G401 (cell line): ENCODE data around the gene EIF2B4. TPM values are rescaled to one million over a fixed set of nuclear protein-coding genes. Genes with fewer than 3 reads are reported as not detected.

ENCODE experiments used
- DNase-seq: peaks from one replicate; pipeline ENCODE4 v3.0.0-alpha.2; 2015; ENCODE audit warnings: low spot score
- in situ Hi-C: cut with HindIII; loops from 2 replicates; pipeline ENCODE4 v1.10.0; 2016; ENCODE audit warnings: low sequenced_read_pairs, mixed read lengths
- total RNA-seq: library from RNA; depleted of rRNA; stranded (reverse); fragments of >200 nt; shearing (Covaris generic); gene quantifications from 2 replicates; pipeline ENCODE4 v1.2.3, GENCODE V29; 2014

EIF2B4 gene
- total RNA-seq, 1 experiment from 2014 or later, result 44.8 TPM

DNA sequence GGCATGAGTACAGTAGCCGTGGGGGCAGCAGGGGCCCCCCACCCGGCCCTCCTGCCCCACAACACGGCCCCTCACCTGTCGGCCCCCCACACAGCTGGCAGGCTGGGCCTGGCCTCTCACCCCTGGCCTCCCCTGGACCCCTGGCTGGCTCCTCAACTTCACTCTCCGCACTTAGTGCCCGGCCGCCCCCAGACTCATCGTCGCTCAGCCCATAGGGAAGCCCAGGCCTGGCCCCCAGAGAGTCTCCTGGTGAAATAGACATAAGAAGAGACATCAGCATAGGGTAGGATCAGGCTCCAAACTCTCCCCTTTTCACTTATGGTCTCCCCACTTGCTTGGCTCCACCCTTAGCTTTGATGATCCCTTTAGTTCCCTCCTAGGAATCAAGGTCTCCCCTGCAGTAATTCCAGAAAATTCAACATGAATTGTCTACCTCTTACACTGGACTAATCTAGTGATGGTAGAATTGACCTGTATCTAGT lies 8.7 kb upstream of the EIF2B4 start:
- in situ Hi-C loops, result no loop called here
- no peak for DNase-seq

DNA sequence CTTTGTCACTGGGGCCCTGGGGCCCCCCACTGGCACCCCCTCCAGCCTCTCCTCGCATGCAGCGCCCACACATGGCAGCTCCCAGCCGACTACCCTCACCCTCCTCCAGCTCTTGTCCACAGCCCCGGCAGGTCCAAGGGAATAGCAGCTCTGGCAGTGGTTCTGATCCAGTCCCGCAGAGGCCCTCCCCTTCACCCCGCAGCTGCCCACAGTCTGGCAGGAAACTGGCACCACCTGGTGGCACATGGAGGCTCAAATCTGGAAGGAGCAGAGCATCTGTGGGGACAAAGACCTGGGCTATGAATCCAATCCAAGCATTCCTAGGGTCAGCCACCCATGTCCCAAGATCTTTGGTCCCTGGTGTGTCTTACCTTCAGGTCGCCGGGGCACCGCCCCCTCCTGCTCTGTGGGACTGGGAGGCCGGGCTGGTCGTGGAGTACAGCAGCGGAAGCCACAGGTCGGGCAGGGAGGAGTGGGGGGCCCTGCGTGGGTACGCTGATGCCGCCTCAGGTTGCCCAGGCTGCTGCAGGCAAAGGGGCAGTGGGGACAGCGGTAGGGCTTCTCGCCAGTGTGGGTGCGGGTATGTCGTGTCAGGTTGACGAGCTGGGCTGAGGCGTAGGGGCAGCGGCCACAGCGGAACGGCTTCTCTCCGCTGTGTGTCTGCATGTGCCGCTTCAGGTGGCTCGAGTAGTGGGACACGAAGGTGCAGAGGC lies 8.1 kb upstream of the EIF2B4 start:
- in situ Hi-C loops, result no loop called here
- no peak for DNase-seq

DNA sequence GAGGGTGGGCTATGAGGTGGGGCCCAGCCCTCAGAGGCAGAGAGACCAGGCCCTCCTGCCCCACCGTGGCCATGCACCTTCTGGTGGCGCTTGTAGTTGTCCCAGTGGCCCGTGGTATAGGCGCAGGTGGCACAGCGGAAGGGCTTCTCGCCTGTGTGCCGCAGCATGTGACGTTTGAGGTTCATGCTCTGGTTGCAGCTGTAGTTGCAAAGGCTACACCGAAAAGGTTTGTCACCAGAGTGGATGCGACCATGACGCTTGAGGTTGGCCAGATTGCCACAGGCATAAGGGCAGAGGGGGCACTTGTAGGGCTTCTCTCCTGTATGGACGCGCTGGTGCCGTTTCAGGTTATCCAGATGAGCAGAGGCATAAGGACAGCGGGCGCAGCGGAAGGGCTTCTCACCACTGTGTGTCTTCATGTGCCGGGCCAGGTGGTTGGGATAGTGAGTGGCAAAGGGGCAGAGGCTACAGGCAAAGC lies 7.5 kb upstream of the EIF2B4 start:
- DNase-seq, result no peak
- in situ Hi-C loops, result no loop called here

DNA sequence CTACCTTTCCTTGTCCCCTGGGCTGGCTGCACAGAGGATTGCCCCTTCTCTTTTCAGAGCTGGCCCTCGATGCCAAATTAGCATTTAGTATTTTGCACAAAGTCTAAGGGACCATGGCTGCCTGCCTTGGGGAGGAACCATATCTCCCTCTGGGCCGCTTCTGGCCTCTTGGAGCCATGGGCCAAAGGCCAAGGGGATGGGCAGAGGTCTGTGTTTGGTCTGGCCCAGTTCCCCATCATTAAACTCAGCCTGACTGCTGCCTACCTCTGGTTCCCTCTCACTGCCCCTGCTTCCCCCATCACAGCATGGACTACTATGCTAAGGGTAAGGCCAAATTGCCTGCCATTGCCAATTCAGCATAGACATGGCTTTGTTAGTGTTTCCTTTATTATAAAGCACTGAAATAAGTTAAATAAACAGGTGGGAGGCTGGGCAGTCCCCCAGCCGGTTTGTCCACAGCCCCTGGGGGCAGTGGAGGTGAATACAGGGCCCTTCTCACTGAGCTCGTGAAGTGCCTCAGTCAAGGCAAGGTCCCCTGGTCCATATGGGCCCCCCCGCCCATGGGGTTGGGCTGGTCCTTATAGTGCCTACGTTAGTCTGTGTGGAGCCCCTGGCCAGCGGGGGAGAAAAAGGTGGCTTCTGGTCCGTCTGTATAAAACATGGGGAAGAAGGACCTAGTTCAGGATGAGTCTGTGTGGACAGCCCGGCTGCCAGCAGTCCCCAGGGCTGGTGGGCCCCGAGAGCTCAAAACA lies 6.9 kb upstream of the EIF2B4 start:
- in situ Hi-C loops, result no loop called here
- no peak for DNase-seq

DNA sequence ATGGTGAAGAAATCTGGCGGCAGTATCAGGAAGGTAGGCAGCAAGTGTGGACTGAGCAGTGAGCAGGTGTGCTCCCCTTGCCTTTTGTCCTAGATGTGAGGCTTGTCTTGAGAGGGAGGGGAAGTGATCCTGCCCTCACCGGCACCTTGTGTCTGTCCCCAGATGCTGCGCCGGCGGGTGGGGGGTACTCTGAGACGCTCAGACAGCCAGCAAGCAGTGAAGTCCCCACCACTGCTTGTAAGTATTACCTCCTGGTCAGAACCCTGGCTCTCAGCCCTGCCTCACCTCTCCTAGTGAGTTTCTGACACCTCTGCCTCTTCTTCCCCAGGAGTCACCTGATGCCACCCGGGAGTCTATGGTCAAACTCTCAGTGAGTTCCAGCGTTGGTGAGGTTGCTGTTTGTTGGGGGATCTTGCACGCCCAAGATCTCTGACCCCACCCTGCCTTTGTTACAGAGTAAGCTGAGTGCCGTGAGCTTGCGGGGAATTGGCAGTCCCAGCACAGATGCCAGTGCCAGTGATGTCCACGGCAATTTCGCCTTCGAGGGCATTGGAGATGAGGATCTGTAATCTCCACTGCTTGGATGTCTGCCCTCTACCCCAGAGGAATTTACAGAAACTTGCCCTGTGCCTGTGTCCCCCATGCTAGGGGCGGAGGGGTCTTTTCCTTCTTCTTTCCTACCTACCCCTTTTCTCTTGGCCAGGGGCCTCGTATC lies 6.2 kb upstream of the EIF2B4 start:
- no peak for DNase-seq
- in situ Hi-C loops, result no loop called here

DNA sequence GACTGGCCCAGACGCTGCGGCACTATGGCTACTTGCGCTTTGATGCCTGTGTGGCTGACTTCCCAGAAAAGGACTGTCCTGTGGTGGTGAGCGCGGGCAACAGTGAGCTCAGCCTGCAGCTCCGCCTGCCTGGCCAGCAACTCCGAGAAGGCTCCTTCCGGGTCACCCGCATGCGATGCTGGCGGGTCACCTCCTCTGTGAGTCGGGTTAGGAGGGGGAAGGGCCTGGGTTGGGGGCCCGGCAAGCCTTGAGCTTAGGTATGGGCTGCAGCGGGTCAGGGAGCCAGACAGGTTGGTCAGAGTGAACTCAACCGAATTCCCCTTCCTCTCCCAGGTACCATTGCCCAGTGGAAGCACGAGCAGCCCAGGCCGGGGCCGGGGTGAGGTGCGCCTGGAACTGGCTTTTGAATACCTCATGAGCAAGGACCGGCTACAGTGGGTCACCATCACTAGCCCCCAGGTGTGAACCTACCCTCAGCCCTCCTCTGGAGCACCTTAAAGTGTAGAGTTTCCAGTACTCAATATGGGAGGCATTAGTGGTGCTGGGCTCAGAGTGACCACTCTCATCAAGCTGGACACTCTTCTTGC lies 5.5 kb upstream of the EIF2B4 start:
- in situ Hi-C loops, result no loop called here
- DNase-seq, result no peak

DNA sequence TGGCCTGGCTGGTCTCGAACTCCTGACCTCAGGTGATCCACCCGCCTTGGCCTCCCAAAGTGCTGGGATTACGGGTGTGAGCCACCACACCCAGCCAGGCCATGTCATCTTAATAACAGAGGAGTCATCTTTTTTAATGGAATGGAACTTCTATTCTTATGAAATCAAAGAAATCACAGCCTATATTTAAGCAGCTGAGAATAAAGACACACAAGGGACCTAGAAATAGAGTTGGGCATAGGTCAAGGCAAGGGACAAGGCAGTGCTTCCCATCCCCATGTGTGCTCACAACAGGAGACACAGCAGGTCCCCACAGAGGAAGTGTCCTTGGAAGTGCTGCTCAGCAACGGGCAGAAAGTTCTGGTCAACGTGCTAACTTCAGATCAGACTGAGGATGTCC lies 3.4 kb upstream of the EIF2B4 start:
- in situ Hi-C loops, result no loop called here
- no peak for DNase-seq

DNA sequence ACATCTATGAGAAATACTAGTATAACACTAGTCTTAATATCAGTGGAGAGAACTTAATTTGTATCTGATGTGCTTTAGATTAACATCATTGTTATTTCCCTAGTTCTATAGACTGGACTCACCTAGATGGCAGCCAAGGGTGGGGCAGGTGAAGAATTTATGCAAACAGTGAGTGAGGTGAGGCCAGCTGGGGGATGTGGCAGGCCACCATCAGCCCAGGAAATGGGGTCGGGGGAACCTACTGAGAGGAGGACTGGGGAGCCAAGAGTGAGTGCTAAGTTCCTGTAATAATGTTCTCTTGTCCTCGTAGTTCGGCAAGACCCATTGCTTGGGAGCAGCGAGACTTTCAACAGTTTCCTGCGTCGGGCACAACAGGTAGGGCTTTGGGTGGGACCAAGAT lies 2.8 kb upstream of the EIF2B4 start:
- in situ Hi-C loops, result no loop called here
- no peak for DNase-seq

DNA sequence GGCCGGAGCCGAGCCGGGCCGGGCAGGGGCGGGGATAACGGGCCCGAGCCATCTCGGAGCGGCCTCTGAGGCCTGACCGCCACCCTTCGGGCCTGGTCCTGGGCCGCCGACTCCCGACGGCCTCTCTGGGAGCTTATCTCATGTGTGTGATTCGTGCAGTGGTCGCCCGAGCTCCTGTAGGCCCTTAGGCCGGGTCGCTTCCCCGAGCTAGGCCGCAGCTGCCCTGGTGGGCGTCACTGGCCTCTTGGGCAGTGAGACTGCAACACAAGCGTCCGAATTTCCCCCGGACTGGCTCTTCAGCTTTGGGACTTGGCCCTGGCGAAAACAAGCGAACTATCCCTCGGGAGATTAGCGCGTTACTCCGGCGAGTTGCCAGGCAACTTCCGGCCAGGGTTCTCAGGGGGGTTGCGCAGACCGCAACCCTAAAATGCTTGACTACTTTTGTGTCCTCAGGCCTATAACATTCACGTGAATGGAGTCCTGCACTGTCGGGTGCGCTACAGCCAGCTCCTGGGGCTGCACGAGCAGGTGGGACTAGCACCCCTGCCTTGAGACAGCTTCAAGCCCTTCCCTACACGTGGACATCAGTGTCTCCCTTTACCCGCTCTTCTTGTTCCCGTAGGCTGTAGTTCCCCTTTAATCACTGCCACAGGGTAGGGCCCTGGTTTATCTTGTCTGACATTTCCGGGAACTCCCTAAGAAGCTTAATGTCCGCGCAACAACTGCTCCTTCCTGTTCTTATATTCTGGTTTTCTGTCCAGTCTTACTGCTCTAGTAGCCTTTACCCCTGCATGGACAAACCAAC lies 880 bp upstream of the EIF2B4 start:
- no peak for DNase-seq
- in situ Hi-C loops, result no loop called here

DNA sequence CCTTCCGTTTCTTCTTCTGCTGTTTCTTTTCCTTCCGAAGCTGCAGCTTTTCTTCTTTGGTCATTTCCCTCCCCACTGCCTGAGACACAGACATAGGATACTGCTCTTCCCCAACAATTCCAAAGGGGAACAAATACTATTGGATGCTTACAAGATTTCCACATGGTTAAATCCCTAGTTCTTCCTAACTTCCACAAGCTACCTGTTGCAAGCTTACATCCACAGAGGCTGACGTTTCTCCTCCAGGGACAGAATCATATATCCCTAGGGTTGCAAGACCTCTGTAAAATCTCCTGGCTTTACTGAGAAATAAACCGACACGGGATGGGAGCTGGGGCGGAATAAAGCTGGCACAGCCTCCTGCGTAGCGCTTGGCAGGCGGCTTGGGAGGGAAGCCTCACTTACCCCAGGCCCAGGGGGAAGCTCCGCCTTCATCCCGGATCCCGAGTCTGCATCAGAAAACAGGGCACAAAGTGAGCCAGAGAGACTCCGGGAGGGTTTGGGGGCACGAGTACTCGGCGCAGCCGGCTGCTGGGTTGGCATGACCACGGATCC lies 590 bp downstream of the EIF2B4 start:
- DNase-seq, result peak; percentile 40
- in situ Hi-C loops, result no loop called here

DNA sequence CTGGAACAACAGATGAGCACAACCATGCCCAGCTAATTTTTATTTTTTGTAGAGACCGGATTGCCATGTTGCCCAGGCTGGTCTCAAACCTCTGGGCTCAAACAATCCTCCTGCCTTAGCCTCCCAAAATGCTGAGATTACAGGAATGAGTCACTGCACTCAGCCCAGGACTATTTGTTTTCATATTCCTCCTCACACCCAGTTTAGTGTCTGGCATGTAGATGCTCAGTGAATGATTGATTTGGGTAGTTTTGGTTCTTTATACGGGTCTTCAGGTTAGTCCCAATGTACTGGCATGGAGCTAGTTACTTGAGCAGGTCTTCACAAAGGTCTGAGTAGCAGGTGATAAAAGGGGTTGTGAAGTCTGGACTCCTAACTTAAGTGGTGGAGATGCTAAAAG lies 6.2 kb downstream of the EIF2B4 start:
- in situ Hi-C loops, result no loop called here
- DNase-seq, result no peak

DNA sequence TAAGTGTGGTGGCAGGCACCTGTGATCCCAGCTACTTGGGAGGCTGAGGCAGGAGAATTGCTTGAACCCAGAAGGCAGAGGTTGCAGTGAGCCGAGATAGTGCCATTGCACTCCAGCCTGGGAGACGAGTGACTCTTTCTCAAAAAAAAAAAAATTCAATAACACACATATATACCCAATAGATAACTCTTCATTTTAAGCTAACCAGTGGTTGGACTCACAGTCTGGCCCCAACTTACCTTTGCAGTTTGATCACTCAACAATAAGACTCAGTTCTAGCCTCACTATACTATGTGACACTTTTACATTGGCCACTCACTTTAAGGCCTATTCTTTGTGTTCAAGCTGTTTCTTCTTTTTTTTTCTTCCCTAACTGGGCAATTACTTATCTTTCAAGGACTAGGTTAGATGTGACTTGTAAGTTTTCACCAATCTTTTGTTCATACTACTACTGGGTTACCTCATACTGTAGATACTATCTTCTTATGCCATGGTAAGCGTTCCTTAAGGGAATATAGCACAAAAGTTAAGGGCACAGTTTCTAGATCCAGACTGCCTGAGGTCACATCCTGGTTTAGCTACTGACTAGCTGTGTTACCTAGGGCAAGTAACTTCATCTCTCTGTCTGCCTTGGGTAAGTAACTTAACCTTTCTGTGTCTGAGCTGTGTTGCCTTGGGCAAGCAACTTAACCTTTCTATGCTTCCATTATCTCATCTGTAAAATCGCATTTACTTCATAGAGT lies 7.3 kb downstream of the EIF2B4 start:
- in situ Hi-C loops, result no loop called here
- no peak for DNase-seq

DNA sequence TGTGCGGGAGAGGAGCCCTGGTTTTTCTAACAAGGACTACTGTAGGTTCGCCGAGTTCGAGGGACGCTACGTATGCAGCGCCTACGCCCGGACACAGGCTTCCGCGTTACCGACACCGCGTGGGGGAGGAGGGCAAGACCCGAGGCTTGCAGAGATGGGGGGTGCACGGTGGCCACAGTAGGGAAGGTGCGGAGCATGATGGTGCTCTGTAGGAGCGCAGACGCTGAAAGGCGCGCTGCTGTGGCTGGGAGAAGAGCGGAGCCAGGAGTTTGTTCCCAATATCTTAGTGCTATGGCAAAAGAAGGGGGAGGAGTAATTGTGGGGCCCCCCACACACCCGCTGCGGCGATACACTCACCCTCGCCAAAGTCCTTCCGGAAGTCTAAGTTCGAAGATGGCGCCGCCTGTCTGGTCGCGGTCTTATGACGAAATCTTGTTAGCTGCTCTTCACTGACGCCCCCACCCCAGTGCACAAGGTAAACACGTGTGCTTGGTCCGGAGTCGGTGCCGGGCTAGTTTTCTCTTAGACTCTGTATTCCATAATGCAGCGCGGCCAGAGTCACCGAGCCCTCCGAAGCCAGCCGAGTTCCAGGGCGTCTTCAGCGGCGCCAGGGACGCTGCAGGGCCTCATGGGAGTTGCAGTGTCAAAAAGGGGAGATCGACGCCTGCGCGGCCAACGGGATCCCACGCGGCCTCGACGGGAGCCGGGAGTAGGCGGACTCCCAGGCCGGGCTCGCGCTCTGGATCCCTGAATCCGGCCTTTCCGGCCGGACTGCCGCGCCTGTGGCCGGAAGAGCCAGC lies 13.6 kb downstream of the EIF2B4 start, which contains the start of gene GTF3C2:
Gene GTF3C2 (minus strand): TSS at position 383 of the 800 bp plus-strand sequence. CDS start 13,210 bp downstream, outside the sequence.
- DNase-seq, result peak; percentile 99
- in situ Hi-C loops, result no loop called here

DNA sequence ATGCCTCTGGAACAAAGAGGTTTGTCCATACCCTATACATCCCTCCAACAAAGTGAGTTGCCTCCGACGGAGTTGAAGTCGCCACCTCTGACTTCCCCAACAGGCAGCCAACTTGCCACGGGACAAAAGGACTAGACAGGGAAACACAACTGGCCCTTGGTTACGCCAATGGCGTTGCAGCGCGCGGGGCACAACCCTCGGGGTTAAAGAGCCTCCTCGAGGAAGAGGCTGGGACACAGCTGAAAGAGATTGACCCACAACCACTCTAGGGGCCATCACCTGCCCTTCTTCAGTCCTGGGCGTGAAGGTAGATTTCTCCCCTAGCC lies 14.1 kb downstream of the EIF2B4 start:
- DNase-seq, result no peak
- in situ Hi-C loops, result no loop called here

DNA sequence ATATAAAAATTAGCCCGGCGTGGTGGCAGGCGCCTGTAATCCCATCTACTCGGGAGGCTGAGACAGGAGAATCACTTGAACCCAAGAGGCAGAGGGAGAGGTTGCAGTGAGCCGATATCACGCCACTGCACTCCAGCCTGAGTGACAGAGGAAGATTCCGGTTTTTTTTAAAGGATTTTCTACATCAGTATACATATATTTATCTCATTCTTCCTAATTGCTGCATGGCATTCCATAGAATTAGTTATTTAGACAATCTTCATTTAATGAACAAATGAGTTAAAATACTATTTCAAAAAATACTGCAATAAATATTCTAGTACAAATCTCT lies 15.6 kb downstream of the EIF2B4 start:
- DNase-seq, result no peak

DNA sequence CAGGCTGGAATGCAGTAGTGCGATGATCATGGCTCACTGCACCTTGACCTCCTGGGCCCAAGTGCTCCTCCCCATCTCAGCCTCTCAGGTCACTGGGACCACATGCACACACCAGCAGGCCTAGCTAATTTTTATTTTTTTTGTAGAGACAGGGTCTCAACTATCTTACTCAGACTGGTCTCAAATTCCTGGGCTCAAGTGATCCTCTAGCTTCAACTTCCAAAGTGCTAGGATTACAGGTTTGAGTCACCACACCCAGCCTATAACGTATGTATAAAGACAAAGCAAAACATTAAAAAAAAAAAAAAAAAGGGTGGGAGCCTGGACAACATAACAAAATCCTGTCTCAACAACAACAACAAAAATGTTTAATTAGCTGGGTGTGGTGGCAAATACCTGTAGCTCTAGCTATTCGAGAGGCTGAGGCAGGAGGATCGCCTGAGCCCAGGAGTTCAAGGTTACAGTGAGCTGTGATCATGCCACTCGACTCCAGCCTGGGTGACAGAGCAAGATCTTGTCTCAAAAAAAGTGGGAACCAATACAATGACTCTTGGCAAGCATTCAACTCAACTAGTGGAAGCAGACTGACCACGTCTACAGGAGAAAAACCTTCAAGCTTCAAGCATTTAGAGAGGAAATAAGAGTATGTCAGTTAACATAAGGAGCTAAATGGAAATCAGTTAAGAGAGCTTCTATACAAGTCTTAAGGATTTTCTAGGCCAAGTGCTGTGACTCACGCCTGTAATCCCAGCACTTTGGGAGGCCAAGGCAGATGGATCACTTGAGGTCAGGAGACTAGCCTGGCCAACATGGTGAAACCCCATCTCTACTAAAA lies 16.2 kb downstream of the EIF2B4 start:
- no peak for DNase-seq
- in situ Hi-C loops, result no loop called here

More for the DNA sequence above, 15.6 kb downstream of the EIF2B4 start:
- in situ Hi-C loops, result no loop called here
